T follicular helper cell (primary cell): ENCODE results near the gene OGFOD2.
A peak's percentile ranks its signal among the peaks of the same experiment; 100 is the strongest.
"Not testable (repeated sequence)": the region's sequence is repeated elsewhere in the genome, so short reads cannot be mapped to it uniquely, and the experiment has no call there.

Source experiments
- DNase-seq: peaks from one replicate; pipeline ENCODE4 v3.0.0-alpha.2; 2020; ENCODE audit warnings: low read depth
- total RNA-seq, 2 experiments: gene quantifications; one replicate each; lab custom pipeline; 2026; lab: John Stamatoyannopoulos, UW

OGFOD2 gene
- 2.1 to 4.7 reads per million in 2 experiments for total RNA-seq

GRCh38 chr12:122974892-122975789, at the start of gene OGFOD2:
Gene OGFOD2 (plus strand): TSS chr12:122975244. CDS start chr12:122975252, 8 bp downstream.
- peak; percentile 89 for DNase-seq

DNA sequence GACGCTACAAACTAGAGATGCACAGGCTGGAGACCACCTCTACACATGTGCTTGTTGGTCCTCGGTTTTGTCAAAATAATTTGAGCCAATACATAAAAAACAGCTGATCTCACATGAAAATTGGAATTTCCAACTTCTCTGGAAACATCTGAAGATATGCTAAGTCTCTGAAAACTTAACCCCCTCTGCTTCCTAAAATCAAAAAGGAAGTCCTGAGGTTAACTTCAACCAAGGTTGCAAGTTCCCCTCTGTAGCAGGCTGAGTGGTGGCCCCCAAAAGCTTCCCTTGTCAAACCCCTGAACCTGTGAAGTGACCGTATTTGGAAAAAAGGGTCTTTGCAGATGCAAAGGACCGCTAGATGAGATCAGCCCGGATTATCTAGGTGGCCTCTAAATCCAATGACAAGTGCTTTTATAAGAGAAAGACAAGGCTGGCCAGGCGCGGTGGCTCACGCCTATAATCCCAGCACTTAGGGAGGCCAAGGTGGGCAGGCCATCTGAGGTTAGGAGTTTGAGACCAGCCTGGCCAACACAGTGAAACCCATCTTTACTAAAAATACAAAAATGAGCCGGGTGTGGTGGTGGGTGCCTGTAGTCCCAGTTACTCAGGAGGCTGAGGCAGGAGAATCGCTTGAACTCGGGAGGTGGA, 47.2 kb upstream of the OGFOD2 start:
- DNase-seq, result no peak

GRCh38 chr12:122928404-122929147, 46.5 kb upstream of the OGFOD2 start:
- no peak for DNase-seq

DNA sequence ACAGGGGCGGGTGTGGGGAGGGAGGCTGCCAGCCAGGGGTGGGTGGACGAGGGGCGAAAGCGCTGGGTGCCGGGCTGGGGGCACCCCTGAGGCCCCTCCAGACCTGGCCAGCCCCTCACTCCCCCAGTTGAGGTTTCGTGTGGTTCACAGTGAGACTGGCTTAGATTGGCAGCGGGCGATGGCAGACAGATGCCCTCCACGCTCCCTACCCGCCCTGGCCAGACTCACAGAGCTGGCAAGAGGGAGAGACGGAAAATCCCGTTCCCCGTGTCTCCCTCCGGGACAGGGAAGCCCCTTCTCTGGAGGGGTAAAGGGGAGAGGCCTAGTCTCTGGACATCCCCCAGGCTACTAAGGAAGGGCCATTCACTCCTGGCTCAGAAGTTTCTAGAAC, 45.9 kb upstream of the OGFOD2 start:
- DNase-seq, result no peak

- no peak for DNase-seq
Observed at GRCh38 chr12:122929812-122930211, 45.2 kb upstream of the OGFOD2 start.

- DNase-seq, result no peak
Observed at GRCh38 chr12:122932207-122932606, 42.8 kb upstream of the OGFOD2 start.

DNA sequence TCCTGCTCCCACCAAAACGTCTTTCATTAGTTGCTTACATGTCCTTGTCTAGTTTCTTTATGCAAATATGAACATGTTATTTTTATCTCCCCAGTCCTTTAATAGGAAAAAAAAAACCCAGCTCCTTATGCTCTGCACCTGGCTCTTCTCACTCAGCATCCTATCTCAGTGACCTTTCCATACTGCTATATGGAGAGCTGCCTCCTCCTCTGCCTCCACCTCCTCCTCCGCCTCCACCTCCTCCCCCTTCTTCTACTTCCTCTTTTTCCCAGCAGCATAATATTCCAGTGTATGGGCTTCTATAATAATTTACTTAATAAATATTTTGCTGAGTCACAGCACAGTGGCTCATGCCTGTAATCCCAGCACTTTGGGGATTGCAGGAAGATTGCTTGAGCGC, 40.3 kb upstream of the OGFOD2 start:
- no peak for DNase-seq

DNA sequence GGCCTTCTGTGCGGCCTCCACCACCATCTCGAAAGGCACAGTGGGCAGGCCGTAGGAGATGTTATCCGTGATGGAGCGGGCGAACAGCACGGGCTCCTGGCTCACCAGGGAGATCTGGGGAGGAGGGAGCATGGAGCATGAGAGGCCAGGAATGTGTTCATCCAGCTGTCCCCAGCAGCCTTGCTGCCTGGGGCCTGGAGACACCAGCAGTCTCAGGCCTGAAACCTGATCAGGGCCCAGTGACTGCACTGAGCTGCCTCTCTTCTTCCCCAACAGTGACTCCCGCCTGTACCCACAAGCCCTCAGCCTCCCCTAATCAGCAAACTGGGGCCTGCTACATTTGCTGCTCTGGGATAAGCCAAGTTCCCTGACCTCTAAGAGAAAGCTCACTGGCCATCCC, 39.7 kb upstream of the OGFOD2 start:
- no peak for DNase-seq

DNA sequence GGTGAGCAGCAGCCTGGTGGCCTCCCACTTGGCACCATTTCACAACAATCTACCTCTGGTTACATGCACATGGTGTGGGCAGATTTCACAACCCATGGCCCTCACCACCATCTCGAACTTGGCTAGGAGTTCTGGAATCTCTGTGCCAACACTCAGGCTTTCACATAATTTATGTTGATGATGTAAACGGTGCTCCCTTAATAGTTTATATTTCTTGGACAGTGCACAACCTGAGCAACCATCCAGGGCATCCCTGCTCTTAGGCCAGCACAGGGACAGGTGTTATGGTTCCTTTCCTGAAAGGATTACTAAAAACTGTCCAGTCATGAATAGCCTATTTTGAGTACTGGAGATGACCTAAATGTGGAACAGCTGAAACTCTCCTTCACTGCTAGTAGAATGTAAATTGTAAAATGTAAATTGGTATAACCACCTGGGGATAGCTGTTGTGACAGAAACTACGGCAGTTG, 37.4 kb upstream of the OGFOD2 start:
- no peak for DNase-seq

DNA sequence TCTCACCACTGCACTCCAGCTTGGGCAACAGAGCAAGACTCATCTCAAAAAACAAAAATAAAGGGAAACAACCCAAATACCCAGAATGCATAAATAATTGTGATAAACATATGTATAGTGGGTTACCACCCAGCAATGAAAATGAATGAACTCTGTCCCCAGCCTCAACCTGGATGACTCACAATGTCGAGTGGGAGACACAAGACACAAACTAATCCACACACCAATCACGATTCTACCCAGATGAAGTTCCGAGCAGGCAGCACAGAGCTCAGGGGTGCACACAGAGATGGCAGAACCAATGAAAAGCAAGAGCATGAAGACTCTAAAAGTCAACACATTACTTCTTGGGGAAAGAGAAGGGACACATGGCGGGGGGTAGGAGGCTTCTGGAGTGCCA, 35.9 kb upstream of the OGFOD2 start:
- no peak for DNase-seq

GRCh38 chr12:122941351-122941750, 33.7 kb upstream of the OGFOD2 start:
- DNase-seq, result not testable (repeated sequence)

GRCh38 chr12:122942637-122943036, 32.4 kb upstream of the OGFOD2 start:
- DNase-seq, result no peak

DNA sequence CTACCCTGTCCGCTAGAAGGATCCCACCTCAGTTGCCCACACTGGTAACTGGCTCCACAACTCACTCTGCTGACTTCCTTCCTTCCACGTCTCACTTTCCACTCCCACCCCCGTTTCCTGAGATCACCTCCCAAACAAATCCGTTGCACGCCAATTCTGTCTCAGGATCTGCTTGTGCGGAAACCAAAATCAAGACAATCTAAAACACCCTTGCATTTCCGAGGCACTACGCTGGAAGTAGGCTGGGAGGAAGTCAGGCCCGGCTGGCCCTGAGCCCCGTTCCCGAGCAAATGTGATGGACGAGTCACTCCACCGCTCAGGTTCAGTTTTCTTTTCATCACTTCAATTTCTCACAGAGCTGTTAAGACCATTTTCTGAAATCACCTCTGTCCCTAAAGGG, 31.8 kb upstream of the OGFOD2 start:
- no peak for DNase-seq

GRCh38 chr12:122944605-122945592, 30.1 kb upstream of the OGFOD2 start:
- DNase-seq, result no peak

- no peak for DNase-seq
Observed at GRCh38 chr12:122946690-122947341, 28.2 kb upstream of the OGFOD2 start.

DNA sequence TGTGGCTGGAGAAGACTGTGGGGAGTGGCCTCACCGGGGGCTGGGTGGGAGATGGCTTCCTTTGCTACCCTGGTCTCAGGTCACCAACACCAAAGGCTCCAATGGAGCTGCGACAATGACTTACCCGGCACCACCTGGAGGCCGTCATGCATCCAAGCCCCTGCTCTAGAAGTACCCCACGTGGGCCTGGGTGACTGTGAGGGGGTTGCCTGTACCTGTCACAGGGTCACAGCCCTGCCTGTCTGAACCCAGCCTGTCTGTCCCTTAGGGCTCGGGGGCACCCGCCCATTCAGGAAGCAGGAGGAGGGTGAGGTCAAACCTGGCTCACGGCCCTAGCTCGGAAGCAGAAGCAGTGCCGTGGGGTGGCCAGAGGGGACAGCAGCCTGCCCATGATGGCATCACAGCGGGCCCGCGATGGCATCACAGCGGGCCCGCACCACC, 27.7 kb upstream of the OGFOD2 start:
- DNase-seq, result no peak

GRCh38 chr12:122948605-122949004, 26.4 kb upstream of the OGFOD2 start:
- no peak for DNase-seq

DNA sequence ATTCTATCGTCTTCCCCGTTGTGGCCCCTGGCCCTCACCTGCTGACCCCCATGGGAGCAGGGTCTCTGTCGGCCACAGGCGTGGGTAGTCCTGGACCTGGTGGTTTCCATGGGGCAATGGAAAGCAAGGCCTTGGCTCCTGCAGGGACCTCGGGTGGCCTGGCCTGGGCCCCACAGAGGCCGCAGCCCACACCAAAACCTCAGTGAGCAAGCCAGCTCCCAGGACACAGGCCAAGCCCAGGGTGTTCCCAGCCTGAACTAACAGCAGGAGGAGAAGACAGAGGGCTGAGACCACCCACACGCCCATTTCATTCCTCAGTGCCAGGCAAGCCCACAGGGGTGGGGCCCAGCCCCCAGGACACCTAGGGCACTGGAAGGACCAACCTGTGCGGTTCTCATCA, 25.6 kb upstream of the OGFOD2 start:
- DNase-seq, result no peak

DNA sequence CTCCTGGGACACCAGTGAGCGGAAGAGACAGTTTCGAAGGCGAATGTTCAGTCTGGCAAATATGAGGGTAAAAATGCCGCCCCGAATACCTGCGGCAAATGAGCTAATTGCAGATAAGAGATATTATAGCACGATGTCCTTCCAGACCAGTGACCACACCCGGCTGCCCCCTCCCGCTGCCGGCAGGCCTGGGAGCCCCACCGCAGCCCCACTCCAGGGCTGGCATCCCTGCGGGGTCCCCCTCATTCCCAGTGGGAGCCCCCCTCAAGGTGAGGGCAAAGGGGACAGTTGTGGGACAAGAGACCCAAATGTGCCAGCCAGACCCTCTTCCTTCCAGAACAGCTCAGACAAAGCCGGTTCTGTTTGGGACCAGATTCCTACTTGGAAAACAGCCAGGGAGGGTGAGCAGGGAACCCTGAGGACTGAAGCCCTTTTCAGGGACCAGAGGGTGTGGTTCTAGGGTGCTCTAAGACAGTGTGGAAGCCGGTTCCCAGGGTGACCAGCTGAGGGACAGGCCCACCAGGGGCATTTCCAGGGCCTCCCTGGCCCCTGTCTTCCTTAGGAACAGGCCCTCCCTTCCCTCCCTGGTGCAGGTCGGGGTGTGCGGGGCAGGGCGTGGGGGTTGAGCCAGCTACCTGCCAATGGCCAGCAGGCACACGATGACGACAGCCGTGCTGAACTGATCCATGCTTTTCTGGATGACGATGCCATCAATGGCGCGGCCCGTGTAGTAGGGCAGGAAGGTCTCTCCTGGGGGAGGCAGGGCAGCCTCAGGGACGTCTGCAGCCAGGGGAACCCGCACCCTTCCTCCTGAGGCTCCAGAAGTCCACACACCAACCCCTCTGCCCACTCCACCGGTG, 25.0 kb upstream of the OGFOD2 start:
- DNase-seq, result no peak

- DNase-seq, result no peak
Observed at GRCh38 chr12:122951406-122951805, 23.6 kb upstream of the OGFOD2 start.
